HG03095 (cell line): ENCODE measurements around the gene OR2T27.
"Not testable (repeated sequence)": the region's sequence is repeated elsewhere in the genome, so short reads cannot be mapped to it uniquely, and the experiment has no call there.

Source experiments
- ATAC-seq: cut with Tn5 transposase; IDR thresholded peaks from one replicate; pipeline ENCODE4 v1.9.1; 2021; ENCODE audit warnings: moderate library complexity; ENCODE audit not compliant: unreplicated experiment

OR2T27 gene

GRCh38 chr1:248641583-248641982, 13.7 kb downstream of the OR2T27 start:
- not testable (repeated sequence) for ATAC-seq

- peak; percentile 41 for ATAC-seq
These were observed 14.4 kb downstream of the OR2T27 start for GRCh38 chr1:248640906-248641305.

- ATAC-seq, result peak; percentile 24
These were observed 15.7 kb downstream of the OR2T27 start for GRCh38 chr1:248639652-248640051.

- ATAC-seq, result not testable (repeated sequence)
These were observed 18.7 kb downstream of the OR2T27 start for GRCh38 chr1:248636612-248637011.

GRCh38 chr1:248634991-248635390, 20.3 kb downstream of the OR2T27 start, which contains the start of gene OR2T11:
TSS of gene OR2T11 (minus strand) at chr1:248635091. CDS start at chr1:248627128, 7,963 bp downstream.
- not testable (repeated sequence) for ATAC-seq

- no peak for ATAC-seq
These were observed 23.8 kb downstream of the OR2T27 start for GRCh38 chr1:248631354-248632008.

- no peak for ATAC-seq
These were observed 24.8 kb downstream of the OR2T27 start for GRCh38 chr1:248630551-248630950.

- peak; percentile 99 for ATAC-seq
These were observed 27.1 kb downstream of the OR2T27 start for GRCh38 chr1:248627971-248628844.

GRCh38 chr1:248625971-248626370, 29.4 kb downstream of the OR2T27 start:
- ATAC-seq, result no peak

GRCh38 chr1:248625166-248625565, 30.2 kb downstream of the OR2T27 start:
- no peak for ATAC-seq

- peak; percentile 93 for ATAC-seq
These were observed 32.7 kb downstream of the OR2T27 start for GRCh38 chr1:248622570-248623001.

GRCh38 chr1:248621770-248622169, 33.6 kb downstream of the OR2T27 start:
- no peak for ATAC-seq

- ATAC-seq, result no peak
These were observed 36.5 kb downstream of the OR2T27 start for GRCh38 chr1:248618878-248619277.

- no peak for ATAC-seq
These were observed 37.2 kb downstream of the OR2T27 start for GRCh38 chr1:248618119-248618518.

- peak; percentile 58 for ATAC-seq
These were observed 41.6 kb downstream of the OR2T27 start for GRCh38 chr1:248613742-248614141.

- ATAC-seq, result no peak
These were observed 43.4 kb downstream of the OR2T27 start for GRCh38 chr1:248611883-248612414.

- no peak for ATAC-seq
These were observed 45.0 kb downstream of the OR2T27 start for GRCh38 chr1:248610301-248610700.
